ENCODE data around the gene DIDO1. TPM values are rescaled to one million over a fixed set of nuclear protein-coding genes. Genes with fewer than 3 reads are reported as not detected.

The DIDO1 gene
- total RNA-seq, 1 donor from 2014 or later = 24.8 TPM

DNA sequence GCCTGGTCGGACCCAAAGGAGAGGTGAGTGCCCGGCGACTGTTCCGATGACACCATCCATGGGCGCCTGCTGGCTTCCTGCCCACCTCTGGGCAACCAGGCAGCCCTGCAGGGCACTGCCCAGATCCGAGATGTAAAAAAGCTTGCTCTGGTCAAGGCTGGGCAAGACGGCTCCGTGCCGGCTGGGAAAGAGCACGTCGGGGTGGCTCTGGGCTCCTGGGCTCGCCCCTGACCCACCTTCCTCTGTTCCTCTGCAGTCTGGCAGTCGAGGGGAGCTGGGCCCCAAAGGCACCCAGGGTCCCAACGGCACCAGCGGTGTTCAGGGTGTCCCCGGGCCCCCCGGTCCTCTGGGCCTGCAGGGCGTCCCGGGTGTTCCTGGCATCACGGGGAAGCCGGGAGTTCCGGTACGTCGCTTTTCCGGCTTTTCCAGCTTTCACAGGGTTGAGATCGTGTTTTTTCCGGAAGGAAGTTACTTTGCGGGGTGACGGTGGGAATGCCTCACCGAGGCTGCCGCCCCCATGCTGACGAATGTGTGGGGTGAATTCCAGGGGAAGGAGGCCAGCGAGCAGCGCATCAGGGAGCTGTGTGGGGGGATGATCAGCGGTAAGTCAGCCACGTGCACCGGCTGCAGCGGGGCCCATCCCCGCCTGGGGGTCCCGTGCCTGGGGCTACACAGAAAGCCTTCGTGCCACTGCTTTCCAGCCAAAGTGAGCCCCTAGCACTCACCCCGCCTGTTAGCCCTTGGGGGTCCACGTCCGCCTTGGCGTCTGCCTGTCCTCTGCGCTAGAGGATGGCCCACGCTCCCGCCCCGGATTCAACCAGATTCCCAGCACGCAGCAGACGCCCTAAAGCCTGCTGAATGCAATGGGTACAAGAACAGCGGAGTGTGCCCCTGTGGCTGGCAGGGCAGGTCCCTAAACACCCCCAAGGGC is 90.1 kb downstream of the DIDO1 start:
- peak; percentile 28 to 85 for DNase-seq (ENCODE audit: low read depth in 2 of 2)

DNA sequence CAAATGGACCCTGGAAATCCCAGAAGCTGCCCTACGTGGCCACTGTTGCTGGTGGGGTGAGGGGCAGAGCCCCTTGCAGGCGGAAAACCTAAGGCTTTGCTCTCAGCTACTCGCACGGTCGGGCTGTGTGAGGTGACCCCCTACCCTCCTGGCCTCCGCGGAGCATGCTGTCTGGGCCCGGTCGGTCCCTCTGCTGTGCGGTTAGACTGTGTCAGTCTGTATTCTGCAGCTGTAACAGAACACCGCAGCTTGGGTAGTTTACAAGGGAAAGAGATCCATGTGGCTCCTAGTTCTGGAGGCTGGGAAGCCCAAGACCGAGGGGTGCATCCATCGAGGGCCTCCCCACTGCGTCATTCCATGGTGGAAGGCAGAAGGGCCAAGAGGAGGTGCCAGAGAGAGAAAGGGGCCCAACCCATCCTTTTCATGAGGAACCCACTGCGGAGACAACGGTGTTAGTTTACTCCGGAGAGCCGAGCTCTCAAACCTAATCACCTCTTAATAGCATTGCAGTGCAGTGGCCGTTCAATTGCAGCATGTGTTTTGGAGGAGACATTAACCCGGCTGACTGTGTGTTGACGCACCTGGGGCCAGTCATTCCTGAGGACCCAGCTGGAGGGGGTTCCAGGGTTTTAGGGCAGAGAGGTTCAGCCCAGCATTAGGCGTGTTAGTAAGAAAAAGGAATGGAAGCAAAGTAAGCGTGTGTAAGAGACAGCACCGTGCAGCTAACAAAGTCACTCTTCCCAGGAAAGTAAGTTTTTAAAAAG is 91.2 kb downstream of the DIDO1 start:
- no peak for DNase-seq (ENCODE audit: low read depth in 2 of 2)

DNA sequence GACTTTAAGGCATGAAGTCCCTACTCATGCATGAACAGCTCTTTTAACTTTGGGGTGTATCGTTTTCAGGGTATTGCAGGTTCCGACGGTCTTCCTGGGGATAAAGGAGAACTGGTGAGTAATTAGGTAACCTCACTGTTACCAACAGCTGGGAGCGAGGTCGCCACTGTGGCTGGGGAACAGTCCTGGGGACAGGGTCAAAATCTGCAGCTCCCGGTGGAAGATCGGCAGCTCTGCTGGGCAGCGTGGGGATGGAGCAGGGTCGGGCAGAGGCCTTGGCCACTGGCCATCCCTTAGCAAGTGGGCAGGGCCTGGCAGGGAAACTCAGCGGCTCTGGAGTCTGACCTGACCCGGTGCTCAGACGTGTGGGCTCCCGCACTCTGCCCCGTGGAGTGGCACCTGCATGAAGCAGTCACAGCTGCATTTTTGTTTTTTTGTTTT is 93.3 kb downstream of the DIDO1 start:
- no peak for DNase-seq (ENCODE audit: low read depth in 2 of 2)

DNA sequence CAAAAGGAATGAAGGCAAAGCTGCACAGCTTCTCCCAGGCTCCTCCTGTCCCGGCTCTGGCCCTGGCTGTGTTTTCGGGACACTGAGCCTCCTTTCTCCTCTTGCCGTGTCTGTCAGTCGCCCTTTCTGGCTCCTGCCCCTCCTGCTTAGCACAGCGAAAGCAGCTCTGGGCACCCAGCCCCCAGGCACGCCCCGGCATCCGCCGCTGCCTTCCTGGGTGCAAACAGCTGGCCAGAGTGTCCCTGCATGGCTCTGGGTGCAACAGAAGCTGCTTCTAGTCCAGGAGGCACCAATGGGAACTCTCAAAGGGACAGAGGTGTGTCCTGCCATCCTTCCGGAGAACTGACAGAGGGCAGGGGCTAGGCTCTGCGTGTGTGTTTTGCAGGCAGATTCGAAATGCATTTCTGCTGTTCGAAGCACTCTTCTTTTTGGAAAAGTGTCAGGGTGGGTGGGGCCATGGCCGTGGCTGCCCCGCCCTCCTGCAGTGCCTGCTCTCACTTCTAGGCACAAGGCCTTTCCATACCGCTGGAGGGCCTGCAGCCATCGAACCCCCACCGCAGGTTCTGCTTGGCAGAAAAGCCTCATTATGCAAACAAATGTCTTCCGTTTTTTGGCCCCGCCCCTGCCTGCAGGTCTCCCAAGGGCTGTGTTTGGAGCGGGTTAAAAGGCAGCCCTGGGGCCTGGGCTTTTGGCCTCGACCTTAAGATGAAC is 93.9 kb downstream of the DIDO1 start:
- peak in 1 of 2 donors; percentile 37 for DNase-seq (ENCODE audit: low read depth in 2 of 2)

DNA sequence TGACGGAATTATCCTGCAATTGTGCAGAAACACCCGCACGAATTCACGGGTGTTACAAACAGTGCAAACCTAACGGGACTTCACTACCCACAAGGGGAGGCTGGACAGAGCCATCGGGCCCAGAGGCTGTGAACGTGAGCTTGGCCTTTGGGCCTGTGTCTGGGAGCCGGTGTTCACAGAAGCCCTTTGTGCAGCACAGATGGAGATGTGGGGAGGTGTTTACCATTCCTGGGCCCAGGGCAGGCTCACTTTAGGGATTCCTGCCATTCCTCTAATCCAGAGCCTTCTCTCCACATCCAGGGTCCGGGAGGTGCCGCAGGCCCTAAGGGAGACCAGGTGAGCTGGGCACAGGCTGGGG is 94.5 kb downstream of the DIDO1 start:
- no peak for DNase-seq (ENCODE audit: low read depth in 2 of 2)

DNA sequence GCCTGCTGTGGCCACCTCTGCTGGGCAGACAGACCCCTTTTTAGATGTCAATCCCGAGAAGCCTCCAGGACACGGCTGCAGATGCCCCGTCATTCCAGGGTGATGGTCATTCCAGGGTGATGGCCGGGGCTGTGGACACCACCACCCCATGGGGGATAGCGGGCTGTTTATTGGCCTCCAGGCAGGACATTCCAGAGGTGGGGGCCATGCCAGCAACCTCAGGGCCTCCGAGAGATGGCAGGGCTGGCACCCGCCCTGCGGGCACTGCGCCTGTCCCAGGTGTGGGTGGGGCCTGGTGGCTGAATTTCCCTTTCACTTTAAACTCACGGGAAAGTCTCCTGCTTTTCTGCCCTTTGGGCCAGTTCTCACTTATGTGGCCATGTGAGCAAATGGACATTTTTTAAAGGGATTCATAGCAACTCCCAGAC is 94.9 kb downstream of the DIDO1 start:
- no peak for DNase-seq (ENCODE audit: low read depth in 2 of 2)

DNA sequence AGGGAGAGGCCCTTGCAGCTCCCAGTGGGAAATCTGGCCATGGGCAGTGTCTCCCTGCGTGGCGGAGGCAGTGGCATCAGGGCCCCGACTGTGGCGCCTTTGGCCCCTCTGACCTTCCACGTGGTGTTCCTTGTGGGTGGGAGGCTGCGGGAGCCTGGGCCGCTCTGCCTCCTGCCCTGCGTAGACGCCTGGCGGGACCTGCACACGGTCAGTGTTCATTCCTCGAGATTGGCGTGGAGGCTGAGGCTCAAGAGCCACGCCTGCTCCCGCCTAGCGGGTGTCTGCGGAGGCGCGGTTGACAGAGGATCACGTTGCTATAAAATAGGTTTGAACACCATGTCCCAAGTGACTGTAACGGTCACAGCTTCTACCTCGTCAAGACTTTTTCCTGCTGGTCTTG is 95.5 kb downstream of the DIDO1 start:
- no peak for DNase-seq (ENCODE audit: low read depth in 2 of 2)

DNA sequence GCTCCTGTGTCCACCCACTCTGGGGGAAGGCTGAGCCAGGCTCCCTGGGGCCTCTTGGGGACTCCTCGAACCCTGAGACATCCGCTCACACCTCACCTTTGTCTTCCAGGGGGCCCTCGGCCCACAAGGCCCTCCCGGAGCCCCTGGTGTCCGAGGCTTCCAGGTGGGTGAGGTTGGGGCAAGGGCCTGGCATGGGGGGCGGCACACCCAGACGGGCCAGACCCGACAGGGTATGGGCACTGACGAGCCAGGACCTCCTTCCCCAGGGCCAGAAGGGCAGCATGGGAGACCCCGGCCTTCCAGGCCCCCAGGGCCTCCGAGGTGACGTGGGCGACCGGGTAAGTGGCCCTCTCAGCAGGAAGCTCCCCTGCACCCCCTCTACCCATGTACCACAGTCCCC is 96.1 kb downstream of the DIDO1 start:
- no peak for DNase-seq (ENCODE audit: low read depth in 2 of 2)

DNA sequence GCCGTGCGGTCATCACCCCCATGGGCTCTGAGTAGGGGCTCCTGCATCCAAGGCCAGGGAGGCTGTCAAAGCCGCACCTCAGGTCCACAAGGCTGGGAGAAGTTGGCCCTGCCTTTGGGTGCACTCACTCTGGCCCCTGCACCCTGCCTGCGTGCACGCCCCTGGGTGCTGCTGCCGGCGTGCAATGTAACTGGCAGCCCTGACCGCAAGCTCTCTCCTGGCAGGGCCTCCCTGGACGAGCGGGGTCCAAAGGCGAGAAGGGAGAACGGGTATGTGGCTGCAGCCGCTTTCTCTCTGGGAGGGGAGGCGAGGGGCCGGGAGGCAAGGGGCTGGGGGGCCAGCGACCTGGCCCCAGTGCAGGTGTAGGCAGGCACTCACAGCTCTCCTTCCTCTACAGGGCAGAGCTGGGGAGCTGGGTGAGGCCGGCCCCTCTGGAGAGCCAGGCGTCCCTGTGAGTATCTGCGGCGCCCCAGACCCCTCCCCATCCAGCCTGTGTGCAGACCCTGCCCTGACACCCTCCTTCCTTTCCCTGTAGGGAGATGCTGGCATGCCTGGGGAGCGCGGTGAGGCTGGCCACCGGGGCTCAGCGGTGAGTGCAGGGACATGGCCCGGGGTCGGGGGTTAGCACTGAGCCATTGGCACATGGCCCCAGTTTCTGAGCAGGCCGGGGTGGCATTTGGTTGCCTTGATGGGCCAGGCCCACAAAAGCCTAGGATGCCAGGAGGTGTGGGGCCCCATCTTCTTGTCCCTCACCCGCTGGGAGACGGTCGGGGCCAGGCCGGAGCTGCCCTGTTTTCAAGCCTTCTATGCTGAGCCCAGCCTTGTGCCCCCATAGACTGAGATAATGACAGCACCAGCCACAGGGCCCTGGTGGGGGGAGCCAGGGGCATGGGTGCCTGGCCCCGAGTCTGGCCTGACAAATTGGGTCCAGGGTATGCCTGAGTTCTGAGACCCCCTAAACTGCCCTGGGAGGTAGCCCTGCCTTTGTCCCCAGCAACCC is 96.8 kb downstream of the DIDO1 start:
- DNase-seq (ENCODE audit: low read depth in 2 of 2) = no peak

DNA sequence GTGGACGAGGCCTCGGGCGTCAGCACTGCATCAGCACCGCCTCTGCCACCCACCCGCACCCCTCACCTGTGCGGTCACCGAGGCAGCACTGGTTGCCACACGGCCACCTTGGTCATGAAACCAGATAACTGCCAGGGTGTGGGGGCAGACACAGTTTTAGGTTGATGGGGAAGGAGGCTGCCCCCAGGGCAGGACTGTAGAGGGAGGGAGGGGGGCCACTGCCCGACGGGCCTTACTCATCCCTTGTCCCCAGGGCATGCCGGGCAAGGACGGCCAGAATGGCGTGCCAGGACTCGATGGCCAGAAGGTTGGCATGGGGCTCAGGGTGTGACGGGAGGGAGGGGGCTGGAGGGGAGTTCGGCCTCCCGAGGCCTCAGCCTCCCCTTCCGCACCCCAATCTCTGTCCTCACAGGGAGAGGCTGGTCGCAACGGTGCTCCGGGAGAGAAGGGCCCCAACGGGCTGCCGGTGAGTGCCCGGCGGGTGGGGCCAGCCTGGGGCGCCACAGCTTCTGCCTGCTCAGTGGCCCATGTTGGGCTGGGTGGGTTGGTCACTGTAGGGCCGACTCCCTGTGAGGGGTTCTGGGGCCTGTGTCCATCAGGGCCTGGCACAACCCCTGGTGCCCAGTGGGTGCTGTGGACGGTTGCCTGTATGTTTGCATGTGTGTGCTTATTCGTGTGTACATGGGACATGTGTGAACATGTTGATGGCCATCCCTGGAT is 97.6 kb downstream of the DIDO1 start:
- DNase-seq (ENCODE audit: low read depth in 2 of 2) = no peak

DNA sequence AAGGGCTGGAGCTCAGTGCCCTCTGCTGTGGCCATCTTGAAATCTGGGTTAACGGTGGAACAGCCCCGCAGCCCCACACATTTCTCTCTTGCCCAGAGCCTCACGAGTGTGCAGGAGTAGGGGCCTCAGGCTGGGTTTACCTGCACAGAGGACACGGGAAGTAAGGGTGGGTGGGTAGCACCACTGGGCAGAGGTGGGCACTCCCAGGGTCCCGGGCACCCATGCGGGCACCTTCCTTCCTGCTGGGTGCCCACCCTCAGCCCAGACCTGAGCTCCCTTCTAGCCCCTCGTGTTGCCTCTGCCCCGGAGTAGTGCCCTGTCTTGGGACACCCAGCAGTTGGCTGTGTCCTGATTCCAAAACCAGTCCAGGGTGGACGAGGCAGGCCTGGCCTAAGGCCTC is 98.3 kb downstream of the DIDO1 start:
- no peak for DNase-seq (ENCODE audit: low read depth in 2 of 2)

Other genes with a start within 250 kb of the DIDO1 start
- under 0.01 and 0.22 TPM in 2 replicates for gene NTSR1, start 217.7 kb downstream of the DIDO1 start, total RNA-seq
- gene MRGBP, start 130.0 kb downstream of the DIDO1 start, total RNA-seq = 12.4 and 12.7 TPM in 2 replicates
- gene OGFR, start 121.7 kb downstream of the DIDO1 start, total RNA-seq = 19.2 and 23.0 TPM in 2 replicates
- 0.44 and 0.99 TPM in 2 replicates for gene COL9A3, start 109.5 kb downstream of the DIDO1 start, total RNA-seq
- 7.2 and 11.7 TPM in 2 replicates for gene TCFL5, start 64.7 kb downstream of the DIDO1 start, total RNA-seq
- 30.7 and 33.7 TPM in 2 replicates for gene GID8, start 11.6 kb upstream of the DIDO1 start, total RNA-seq
- 3.2 and 3.9 TPM in 2 replicates for gene SLC17A9, start 26.2 kb upstream of the DIDO1 start, total RNA-seq
- gene BHLHE23, start 80.5 kb upstream of the DIDO1 start, total RNA-seq = not detected in 2 replicates